ENCODE results near the gene ADM2.

The ADM2 gene

DNA sequence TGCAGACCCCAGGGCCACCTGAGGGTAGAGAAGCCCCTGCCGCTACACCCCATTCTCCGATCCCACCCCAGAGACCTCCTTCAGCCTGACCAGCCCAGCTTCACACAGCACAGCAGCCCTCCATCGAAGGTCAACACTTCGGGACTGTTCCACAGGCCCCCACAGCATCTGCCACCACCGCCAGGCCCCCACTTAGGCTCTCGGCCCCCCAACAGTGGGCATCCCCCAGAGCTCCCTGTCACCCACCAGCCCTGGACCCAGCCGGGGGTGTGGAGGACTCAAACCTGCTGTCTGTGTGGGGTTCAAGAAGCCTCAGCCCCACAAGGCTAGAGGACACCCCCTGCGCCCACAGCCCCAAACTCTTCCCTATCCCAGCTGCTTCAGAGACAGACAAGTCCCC is 12.7 kb upstream of the ADM2 start:
- peak overlapping the region; percentile 34; the same call in 1 of the 2 replicates for H3K4me3 ChIP-seq (ENCODE audit: low read length)
- no peak for TF ChIP-seq ZNF274 (IDR thresholded peaks at IDR 0.05; ENCODE audit: low read depth, low read length)

- peak overlapping the region; percentile 34; the same call in 1 of the 2 replicates for H3K4me3 ChIP-seq (ENCODE audit: low read length)
- no peak for TF ChIP-seq ZNF274 (IDR thresholded peaks at IDR 0.05; ENCODE audit: low read depth, low read length)
Observed at GRCh38 chr22:50469377-50470305, 11.7 kb upstream of the ADM2 start.

DNA sequence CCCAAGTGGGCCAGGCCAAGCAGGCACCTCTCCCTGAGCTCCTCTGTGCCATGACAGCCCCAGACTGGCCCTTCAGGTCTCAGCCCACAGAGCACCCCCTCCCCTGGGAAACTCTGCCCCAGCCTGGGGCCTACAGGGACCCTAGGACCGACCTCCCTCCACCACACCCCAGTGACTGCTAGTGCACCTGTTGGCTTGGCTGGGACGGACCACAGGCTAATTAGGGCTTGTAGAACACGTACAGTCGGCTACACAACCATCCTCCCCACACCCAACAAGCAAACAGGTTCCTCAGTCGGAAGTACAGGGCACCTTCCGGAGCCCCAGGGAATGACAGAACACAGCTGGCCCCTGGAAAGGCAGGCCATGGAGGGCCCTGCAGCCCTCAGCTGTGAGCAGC is 10.9 kb upstream of the ADM2 start:
- no peak for TF ChIP-seq ZNF274 (IDR thresholded peaks at IDR 0.05; ENCODE audit: low read depth, low read length)
- H3K4me3 ChIP-seq (ENCODE audit: low read length): peak overlapping the region; percentile 8; the same call in 1 of the 2 replicates

DNA sequence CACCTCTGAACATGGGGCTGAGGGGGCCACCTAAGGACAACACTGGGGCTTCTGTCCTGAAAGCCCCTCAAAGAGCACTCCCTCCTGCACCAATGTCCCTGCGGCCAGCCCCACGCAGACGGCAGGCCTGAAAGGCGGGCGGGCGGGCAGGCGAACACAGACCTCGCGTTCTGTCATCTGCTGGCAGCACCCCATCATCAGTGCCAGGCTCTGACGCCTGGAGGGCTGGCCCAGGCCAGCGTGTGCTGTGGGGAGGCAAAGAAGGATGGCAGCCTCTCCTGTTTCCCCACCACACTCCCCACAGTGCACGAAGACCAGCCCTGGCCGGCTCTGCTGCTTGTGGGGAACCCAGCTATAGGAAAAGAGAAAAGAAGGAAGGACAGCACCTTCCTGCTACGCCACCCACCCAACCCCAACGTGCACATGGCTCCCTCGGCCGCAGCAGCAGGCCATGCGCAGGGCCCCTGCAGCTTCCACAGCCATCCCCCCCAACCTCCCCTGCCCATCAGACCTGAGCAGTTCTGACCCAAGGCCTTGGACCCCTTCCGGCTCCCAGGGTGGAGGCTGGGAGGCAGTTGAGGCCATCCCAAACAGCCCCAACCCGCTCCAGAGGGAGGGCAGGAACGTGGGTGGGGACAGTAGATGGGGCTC is 10.0 kb upstream of the ADM2 start:
- no peak overlapping the region; the same call in 1 of the 2 replicates for H3K4me3 ChIP-seq (ENCODE audit: low read length)
- TF ChIP-seq ZNF274 (IDR thresholded peaks at IDR 0.05; ENCODE audit: low read depth, low read length): no peak

DNA sequence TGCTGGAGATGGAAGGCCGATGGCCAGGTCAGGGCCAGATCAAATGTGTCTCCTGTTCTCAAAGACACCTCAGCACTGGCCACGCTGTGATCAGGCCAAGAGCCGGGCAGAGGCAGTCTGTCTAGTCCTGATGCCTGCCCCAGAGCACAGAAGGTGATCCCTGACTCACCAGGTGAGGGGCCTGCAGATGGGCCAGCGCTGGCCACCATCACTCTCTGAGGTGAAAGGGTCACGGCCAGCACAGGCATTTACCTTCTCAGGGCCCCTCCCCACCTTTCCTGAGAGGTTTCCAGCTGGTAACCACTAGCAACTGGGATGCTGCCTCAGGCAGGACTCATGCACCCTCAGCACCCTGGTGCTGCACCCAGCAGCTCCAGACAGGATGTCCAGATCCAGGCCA is 9.4 kb upstream of the ADM2 start:
- H3K4me3 ChIP-seq (ENCODE audit: low read length): no peak overlapping the region
- no peak for TF ChIP-seq ZNF274 (IDR thresholded peaks at IDR 0.05; ENCODE audit: low read depth, low read length)

- TF ChIP-seq ZNF274 (IDR thresholded peaks at IDR 0.05; ENCODE audit: low read depth, low read length): no peak
- peak overlapping the region; percentile 75; the same call in 1 of the 2 replicates for H3K4me3 ChIP-seq (ENCODE audit: low read length)
Observed at GRCh38 chr22:50473088-50473487, 8.3 kb upstream of the ADM2 start.

DNA sequence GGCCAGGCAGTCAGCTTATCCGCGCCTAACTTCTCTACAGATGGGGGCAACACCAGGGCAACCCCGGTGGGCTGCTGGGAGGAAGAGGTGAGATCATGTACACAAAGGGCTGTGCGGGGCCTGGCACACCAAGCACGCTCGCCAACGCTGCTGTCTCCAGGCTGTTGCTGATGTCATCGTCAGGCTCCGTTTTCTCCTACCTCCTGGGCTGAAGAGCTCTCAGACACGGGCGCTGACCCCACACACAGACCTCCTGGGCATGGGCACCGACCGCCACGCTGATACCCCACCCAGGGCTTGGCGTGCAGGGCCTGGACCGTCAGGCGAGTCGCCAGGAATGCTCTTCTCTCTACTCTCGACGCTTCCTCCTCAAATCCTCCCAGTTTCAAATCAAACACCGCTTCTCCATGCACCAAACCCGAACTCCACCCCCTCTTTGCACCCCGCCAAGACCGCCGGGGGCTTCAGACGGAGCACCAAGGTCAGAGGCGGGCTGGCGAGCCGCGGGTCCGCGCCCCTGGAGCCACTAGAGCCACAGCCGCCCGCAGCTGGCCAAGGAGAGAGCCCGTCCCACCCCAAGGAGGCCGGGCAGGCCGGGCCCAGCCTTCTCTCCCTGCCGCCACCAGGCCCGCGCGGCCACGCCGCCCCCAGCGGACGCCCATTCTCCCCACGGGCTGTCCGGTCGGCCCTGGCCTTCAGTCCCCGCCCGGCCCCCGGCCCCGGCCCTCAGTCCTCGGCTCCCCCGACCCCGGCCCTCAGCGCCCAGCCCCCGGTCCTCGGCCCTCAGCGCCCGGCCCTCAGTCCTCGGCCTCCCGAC is 7.3 kb upstream of the ADM2 start:
- H3K4me3 ChIP-seq (ENCODE audit: low read length): peak overlapping the region; percentile 75
- no peak for TF ChIP-seq ZNF274 (IDR thresholded peaks at IDR 0.05; ENCODE audit: low read depth, low read length)

DNA sequence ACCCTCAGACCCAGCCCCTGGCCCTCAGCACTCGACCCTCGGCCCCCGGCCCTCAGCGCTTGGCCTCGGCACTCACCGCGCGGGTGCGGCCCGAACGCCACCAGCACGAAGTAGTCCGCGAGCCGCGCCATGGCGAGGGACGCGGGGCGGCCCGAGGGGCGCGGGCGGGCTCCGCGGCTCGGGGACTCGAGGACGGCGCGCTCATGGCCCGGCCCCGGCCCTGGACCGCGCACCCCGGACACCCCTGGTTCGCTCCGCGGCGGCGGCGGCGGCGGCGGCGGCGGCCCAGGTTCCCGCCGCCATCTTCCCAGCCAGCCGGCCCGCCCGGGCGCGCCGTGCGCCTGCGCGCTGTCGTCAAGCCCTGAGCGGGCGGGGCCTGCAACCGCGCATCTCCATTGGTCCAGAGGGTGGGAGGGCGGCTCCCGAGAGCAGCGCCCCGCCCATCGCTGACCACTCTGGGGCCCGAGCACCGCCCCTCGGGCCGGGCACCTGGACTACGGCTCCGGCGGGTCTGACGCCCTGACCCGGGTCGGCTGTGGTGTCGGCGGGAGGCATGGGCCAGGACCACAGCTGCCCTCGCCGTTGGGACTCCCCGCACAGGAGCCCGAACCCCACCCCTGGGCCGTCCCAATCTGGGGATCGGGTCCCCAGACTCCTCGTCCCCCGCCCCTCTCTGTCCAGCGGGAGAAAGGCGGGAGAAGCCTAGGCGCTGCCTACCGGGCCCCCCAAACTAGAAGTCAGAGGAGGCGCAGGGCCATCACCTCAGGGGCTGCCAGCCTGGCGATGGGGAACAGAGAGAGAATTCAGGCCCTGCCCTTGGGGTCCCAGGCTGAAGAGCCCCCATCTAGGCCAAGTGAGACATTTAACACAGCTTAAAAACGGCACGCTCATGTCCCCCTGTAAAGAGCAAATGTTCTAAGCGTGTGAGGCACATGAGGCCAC is 6.4 kb upstream of the ADM2 start, which contains the start of gene SBF1:
Gene SBF1, minus strand, starts transcription at position 326 of the 942 bp plus-strand sequence. Its CDS starts 195 bp downstream, at position 131.
- peak within 1 kb of the TSS; percentile 75 for H3K4me3 ChIP-seq (ENCODE audit: low read length)
- no peak for TF ChIP-seq ZNF274 (IDR thresholded peaks at IDR 0.05; ENCODE audit: low read depth, low read length)

- H3K4me3 ChIP-seq (ENCODE audit: low read length): no peak overlapping the region
- TF ChIP-seq ZNF274 (IDR thresholded peaks at IDR 0.05; ENCODE audit: low read depth, low read length): no peak
Observed at GRCh38 chr22:50475652-50476002, 5.7 kb upstream of the ADM2 start.

GRCh38 chr22:50476868-50477267 is 4.5 kb upstream of the ADM2 start:
- no peak for TF ChIP-seq ZNF274 (IDR thresholded peaks at IDR 0.05; ENCODE audit: low read depth, low read length)
- no peak overlapping the region for H3K4me3 ChIP-seq (ENCODE audit: low read length)

DNA sequence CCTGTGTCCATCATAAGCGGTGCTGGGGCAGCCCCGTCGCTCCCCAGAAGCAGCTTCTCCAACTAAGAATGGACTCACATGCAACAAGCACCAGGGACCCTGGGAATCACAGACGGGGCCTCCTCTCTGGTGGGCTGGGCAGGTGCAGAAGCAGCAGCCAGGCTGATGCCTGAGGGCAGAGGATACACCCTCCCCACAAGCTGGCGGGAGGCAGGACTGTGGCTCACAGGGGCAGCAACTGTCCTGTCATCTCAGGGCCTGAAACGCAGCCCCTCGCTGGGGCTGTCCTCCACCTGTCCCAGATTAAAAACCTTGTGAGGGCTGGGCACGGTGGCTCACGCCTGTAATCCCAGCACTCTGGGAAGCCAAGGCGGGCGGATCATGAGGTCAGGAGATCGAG is 3.4 kb upstream of the ADM2 start:
- no peak overlapping the region for H3K4me3 ChIP-seq (ENCODE audit: low read length)
- no peak for TF ChIP-seq ZNF274 (IDR thresholded peaks at IDR 0.05; ENCODE audit: low read depth, low read length)

- TF ChIP-seq ZNF274 (IDR thresholded peaks at IDR 0.05; ENCODE audit: low read depth, low read length): no peak
Observed at GRCh38 chr22:50479721-50480120, 1.6 kb upstream of the ADM2 start.

GRCh38 chr22:50481045-50481439 is 301 bp upstream of the ADM2 start:
- TF ChIP-seq ZNF274 (IDR thresholded peaks at IDR 0.05; ENCODE audit: low read depth, low read length): no peak
- peak overlapping the region; percentile 31; the same call in 1 of the 2 replicates for H3K4me3 ChIP-seq (ENCODE audit: low read length)

More at GRCh38 chr22:50479721-50480120, 1.6 kb upstream of the ADM2 start:
- H3K4me3 ChIP-seq (ENCODE audit: low read length): no peak overlapping the region
